C4-2B (cell line): ENCODE measurements around the gene GARNL3.

Source experiments
- ZFX ChIP-seq: fragments of 450-650 bp; IDR thresholded peaks from 2 replicates; pipeline ENCODE4 v1.6.1; 2017
- TF ChIP-seq, protein P1 (sequence below): fragments of 450-650 bp; conservative IDR thresholded peaks from 2 replicates; pipeline ENCODE4 v1.5.1; 2017; ENCODE audit warnings: mild to moderate bottlenecking

DNA sequence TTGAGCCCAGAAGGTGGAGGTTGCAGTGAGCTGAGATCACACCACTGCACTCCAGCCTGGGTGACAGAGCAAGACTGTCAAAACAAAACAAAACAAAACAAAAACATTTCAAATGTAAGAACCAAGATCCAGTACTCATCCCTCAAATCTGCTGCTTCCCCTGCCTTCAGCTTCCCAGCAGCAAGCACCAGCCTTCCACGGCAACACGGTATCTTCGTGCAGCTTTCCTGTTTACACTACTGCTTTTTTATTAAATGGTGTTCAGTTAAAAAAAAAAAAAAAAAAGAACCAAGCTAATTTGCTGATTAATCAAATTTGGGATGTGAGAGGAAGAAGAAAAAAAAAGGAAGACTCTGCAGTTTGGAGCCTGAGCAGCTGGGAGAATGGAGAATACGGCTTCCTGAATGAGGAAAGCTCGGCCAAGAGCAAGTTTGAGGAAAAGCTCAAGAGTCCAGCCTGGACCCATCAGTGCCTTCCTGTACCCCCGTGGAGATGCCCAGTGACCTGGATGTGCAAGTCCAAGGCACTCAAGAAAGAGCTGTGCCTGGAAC lies 104.4 kb downstream of the GARNL3 start:
- TF ChIP-seq, protein P1, sequence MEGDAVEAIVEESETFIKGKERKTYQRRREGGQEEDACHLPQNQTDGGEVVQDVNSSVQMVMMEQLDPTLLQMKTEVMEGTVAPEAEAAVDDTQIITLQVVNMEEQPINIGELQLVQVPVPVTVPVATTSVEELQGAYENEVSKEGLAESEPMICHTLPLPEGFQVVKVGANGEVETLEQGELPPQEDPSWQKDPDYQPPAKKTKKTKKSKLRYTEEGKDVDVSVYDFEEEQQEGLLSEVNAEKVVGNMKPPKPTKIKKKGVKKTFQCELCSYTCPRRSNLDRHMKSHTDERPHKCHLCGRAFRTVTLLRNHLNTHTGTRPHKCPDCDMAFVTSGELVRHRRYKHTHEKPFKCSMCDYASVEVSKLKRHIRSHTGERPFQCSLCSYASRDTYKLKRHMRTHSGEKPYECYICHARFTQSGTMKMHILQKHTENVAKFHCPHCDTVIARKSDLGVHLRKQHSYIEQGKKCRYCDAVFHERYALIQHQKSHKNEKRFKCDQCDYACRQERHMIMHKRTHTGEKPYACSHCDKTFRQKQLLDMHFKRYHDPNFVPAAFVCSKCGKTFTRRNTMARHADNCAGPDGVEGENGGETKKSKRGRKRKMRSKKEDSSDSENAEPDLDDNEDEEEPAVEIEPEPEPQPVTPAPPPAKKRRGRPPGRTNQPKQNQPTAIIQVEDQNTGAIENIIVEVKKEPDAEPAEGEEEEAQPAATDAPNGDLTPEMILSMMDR: no peak
- TF ChIP-seq ZFX: no peak
